IMR-90 (cell line): ENCODE data around the gene ABCA3. TPM values are rescaled to one million over a fixed set of nuclear protein-coding genes. Genes with fewer than 3 reads are reported as not detected.

Experiments used
- ATAC-seq: fragments of 200-7000 bp; cut with Tn5 transposase; 2 replicates; pipeline ENCODE4 v1.9.1; 2020; ENCODE audit warnings: low read depth, mild to moderate bottlenecking, moderate library complexity
- BruUV-seq: library from RNA; stranded (reverse); fragments of 400-500 nt; replicated peaks from 2 replicates; lab custom pipeline; 2021; lab: Mats Ljungman, UMichigan
- CTCF ChIA-PET: fragments of 300-600 bp; formaldehyde crosslinking; extraction: SDS; loops from one replicate; lab custom pipeline; 2021; ENCODE audit warnings: antibody characterized with exemption; lab: Yijun Ruan, JAX
- POLR2A ChIA-PET: fragments of 300-600 bp; sonication (Branson Sonifier 250); formaldehyde crosslinking; loops from one replicate; lab custom pipeline; 2022; ENCODE audit warnings: antibody characterized with exemption; ENCODE audit not compliant: unreplicated experiment; lab: Charles Lee
- DNase-seq: peaks from one replicate; pipeline ENCODE4 v3.0.0; 2013
- H2AFZ ChIP-seq: replicated peaks from 2 replicates; pipeline ENCODE3; 2013; ENCODE audit warnings: low read length, mild to moderate bottlenecking; ENCODE audit not compliant: poor library complexity
- H2AK5ac ChIP-seq: 2 replicates; pipeline ENCODE4 v1.6.1; 2013; ENCODE audit warnings: low read depth, low read length, inconsistent platforms
- H2AK9ac ChIP-seq: replicated peaks from 2 replicates; pipeline ENCODE3; 2013; ENCODE audit warnings: mild to moderate bottlenecking, low read depth, low read length, moderate library complexity; ENCODE audit not compliant: poor library complexity
- H2BK120ac ChIP-seq: 2 replicates; pipeline ENCODE4 v1.6.1; 2013; ENCODE audit warnings: low read depth, low read length, inconsistent platforms
- H2BK15ac ChIP-seq: 3 replicates; pipeline ENCODE4 v1.6.1; 2013; ENCODE audit warnings: low read depth, low read length, inconsistent platforms
- H2BK20ac ChIP-seq: 2 replicates; pipeline ENCODE4 v1.6.1; 2013; ENCODE audit warnings: low read depth, mild to moderate bottlenecking, inconsistent platforms, low read length, moderate library complexity
- H2BK5ac ChIP-seq: 2 replicates; pipeline ENCODE4 v1.6.1; 2013; ENCODE audit warnings: mild to moderate bottlenecking, low read depth, low read length, inconsistent platforms; ENCODE audit not compliant: poor library complexity, severe bottlenecking
- H3K14ac ChIP-seq: replicated peaks from 2 replicates; pipeline ENCODE4 v1.6.1; 2013; ENCODE audit warnings: low read depth, low read length, inconsistent platforms
- H3K18ac ChIP-seq: 2 replicates; pipeline ENCODE4 v1.6.1; 2013; ENCODE audit warnings: low read depth, low read length, control low read depth
- H3K23ac ChIP-seq: 2 replicates; pipeline ENCODE4 v1.6.1; 2013; ENCODE audit warnings: low read depth, low read length, inconsistent platforms
- H3K27ac ChIP-seq: 2 replicates; pipeline ENCODE4 v1.5.1; 2013; ENCODE audit warnings: mild to moderate bottlenecking, control low read depth, low read length; ENCODE audit not compliant: insufficient read depth
- H3K27me3 ChIP-seq: 2 replicates; pipeline ENCODE4 v1.6.1; 2013; ENCODE audit warnings: low read length; ENCODE audit not compliant: control insufficient read depth, insufficient read depth
- H3K36me3 ChIP-seq: 2 replicates; pipeline ENCODE4 v1.6.1; 2013; ENCODE audit warnings: low read length, mixed read lengths; ENCODE audit not compliant: control insufficient read depth, insufficient read depth
- H3K4ac ChIP-seq: 2 replicates; pipeline ENCODE4 v1.6.1; 2013; ENCODE audit warnings: low read depth, low read length, inconsistent platforms
- H3K4me1 ChIP-seq: 2 replicates; pipeline ENCODE4 v1.6.1; 2013; ENCODE audit warnings: low read length, mixed read lengths; ENCODE audit not compliant: control insufficient read depth, insufficient read depth
- H3K4me2 ChIP-seq: 2 replicates; pipeline ENCODE4 v1.6.1; 2013; ENCODE audit warnings: low read depth, mild to moderate bottlenecking, control low read depth, low read length, moderate library complexity
- H3K4me3 ChIP-seq: 2 replicates; pipeline ENCODE4 v1.5.1; 2013; ENCODE audit warnings: low read depth, mild to moderate bottlenecking, control low read depth, low read length, moderate library complexity; ENCODE audit not compliant: insufficient read depth
- H3K56ac ChIP-seq: 2 replicates; pipeline ENCODE4 v1.6.1; 2013; ENCODE audit warnings: low read length, inconsistent platforms; ENCODE audit not compliant: insufficient read depth; ENCODE audit errors: extremely low read depth
- H3K79me1 ChIP-seq, 2 experiments: 2 replicates each; pipeline ENCODE4 v1.6.1; 2013; ENCODE audit warnings: low read length in 2 of 2, inconsistent platforms in 1 of 2, low read depth in 1 of 2
- H3K9ac ChIP-seq: 2 replicates; pipeline ENCODE4 v1.6.1; 2013; ENCODE audit warnings: low read depth, low read length, control low read depth
- H3K9me1 ChIP-seq: 2 replicates; pipeline ENCODE4 v1.6.1; 2013; ENCODE audit warnings: low read length, inconsistent platforms; ENCODE audit not compliant: insufficient read depth
- H3K9me3 ChIP-seq: 2 replicates; pipeline ENCODE4 v1.6.1; 2013; ENCODE audit warnings: low read length; ENCODE audit not compliant: control insufficient read depth, insufficient read depth
- H4K20me1 ChIP-seq: 2 replicates; pipeline ENCODE4 v1.6.1; 2013; ENCODE audit warnings: low read length, inconsistent platforms; ENCODE audit not compliant: insufficient read depth
- H4K5ac ChIP-seq: 2 replicates; pipeline ENCODE4 v1.6.1; 2013; ENCODE audit warnings: mild to moderate bottlenecking, low read depth, low read length, control low read depth
- H4K8ac ChIP-seq, 2 experiments: 2 replicates each; pipeline ENCODE4 v1.6.1; 2013; ENCODE audit warnings: low read depth in 2 of 2, low read length in 2 of 2, control low read depth in 1 of 2, inconsistent platforms in 1 of 2
- H4K91ac ChIP-seq: 2 replicates; pipeline ENCODE4 v1.6.1; 2013; ENCODE audit warnings: low read depth, low read length, inconsistent platforms; ENCODE audit not compliant: insufficient read depth
- BHLHE40 ChIP-seq: fragments of 150-350 bp; IDR thresholded peaks from 2 replicates; pipeline ENCODE4 v1.6.1; 2016; ENCODE audit warnings: mild to moderate bottlenecking, low read depth, low read length
- CEBPB ChIP-seq: IDR thresholded peaks from 2 replicates; pipeline ENCODE4 v1.6.1; 2012; ENCODE audit warnings: low read depth, low read length, improper control_type of control experiment
- CHD1 ChIP-seq: IDR thresholded peaks from 2 replicates; pipeline ENCODE4 v1.6.1; 2012; ENCODE audit warnings: low read depth, low read length, improper control_type of control experiment
- CTCF ChIP-seq: conservative IDR thresholded peaks from 2 replicates; pipeline ENCODE4 v1.5.1; 2012; ENCODE audit warnings: mild to moderate bottlenecking, low read depth, low read length, improper control_type of control experiment
- ELK1 ChIP-seq: fragments of 150-350 bp; IDR thresholded peaks from 2 replicates; pipeline ENCODE4 v1.6.1; 2016; ENCODE audit warnings: low read depth, mild to moderate bottlenecking, low read length, moderate library complexity, borderline replicate concordance
- FOS ChIP-seq: fragments of 150-350 bp; IDR thresholded peaks from 2 replicates; pipeline ENCODE4 v1.6.1; 2016; ENCODE audit warnings: low read depth, low read length
- MAZ ChIP-seq: IDR thresholded peaks from 2 replicates; pipeline ENCODE4 v1.6.1; 2012; ENCODE audit warnings: low read depth, mild to moderate bottlenecking, low read length, improper control_type of control experiment, moderate library complexity, borderline replicate concordance
- MXI1 ChIP-seq: IDR thresholded peaks from 2 replicates; pipeline ENCODE4 v1.6.1; 2012; ENCODE audit warnings: low read depth, mild to moderate bottlenecking, low read length, moderate library complexity, borderline replicate concordance
- NFE2L2 ChIP-seq: fragments of 150-350 bp; IDR thresholded peaks from 2 replicates; pipeline ENCODE4 v1.6.1; 2016; ENCODE audit warnings: low read depth, mild to moderate bottlenecking, low read length
- POLR2A ChIP-seq: IDR thresholded peaks from 2 replicates; pipeline ENCODE4 v1.6.1; 2012; ENCODE audit warnings: mild to moderate bottlenecking, low read depth, low read length
- RCOR1 ChIP-seq: IDR thresholded peaks from 2 replicates; pipeline ENCODE4 v1.6.1; 2012; ENCODE audit warnings: mild to moderate bottlenecking, low read length, improper control_type of control experiment; ENCODE audit not compliant: insufficient replicate concordance
- WGBS, 2 experiments: methylation state at CpG; one replicate each; pipeline versions ENCODE4 v1.1.5 to v1.1.7; 2013; ENCODE audit warnings: missing lambda C conversion rate in 2 of 2; ENCODE audit not compliant: insufficient read length in 1 of 2; ENCODE audit errors: extremely low coverage in 2 of 2; 5-methylcytosine and 5-hydroxymethylcytosine counted together
- dilution Hi-C: fragments of 300-500 bp; cut with HindIII; formaldehyde crosslinking; loops from one replicate; pipeline ENCODE4 v1.14.3; 2018; ENCODE audit warnings: low sequenced_read_pairs; ENCODE audit not compliant: unreplicated experiment
- in situ Hi-C: fragments of 300-500 bp; cut with MboI; formaldehyde crosslinking; loops from 3 replicates; pipeline ENCODE4 v1.14.3; 2019; ENCODE audit warnings: low sequenced_read_pairs, inconsistent platforms, mixed read lengths
- intact Hi-C: fragments of 100-400 bp; cut with micrococcal nuclease; formaldehyde crosslinking; loops from 2 replicates; pipeline ENCODE4 v1.10.0; 2022
- polyA plus RNA-seq, 3 experiments: library from polyadenylated mRNA; depleted of rRNA; stranded (reverse); fragments of >200 nt; gene quantifications; 2 replicates each; pipeline ENCODE4 v1.2.3, GENCODE V29; 2012; ENCODE audit warnings: low replicate concordance in 1 of 3
- total RNA-seq: library from RNA; depleted of rRNA; stranded (reverse); fragments of >200 nt; gene quantifications from 2 replicates; pipeline ENCODE4 v1.2.3, GENCODE V29; 2012

The ABCA3 gene
- total and polyA plus RNA-seq, 2 of the 4 experiments (the other 2 are of a cell fraction): 0.18 to 0.22 TPM

GRCh38 chr16:2297506-2297860 lies 43.0 kb downstream of the ABCA3 start:
- H2BK15ac ChIP-seq: no peak overlapping the region
- no peak overlapping the region for H2BK20ac ChIP-seq
- no peak overlapping the region for H4K5ac ChIP-seq
- H3K18ac ChIP-seq: no peak overlapping the region
- H4K8ac ChIP-seq: no peak overlapping the region
- peaks cover 16% of the 10 kb centered on the region for H3K27me3 ChIP-seq
- H2AK9ac ChIP-seq: no peak overlapping the region
- DNase-seq: no peak
- H3K4me1 ChIP-seq: no peaks in the 10 kb centered on the region
- no peak overlapping the region for H4K91ac ChIP-seq
- intact Hi-C loops: no loop called here
- no peak for TF ChIP-seq NFE2L2
- TF ChIP-seq CTCF: no peak
- TF ChIP-seq CHD1: no peak
- TF ChIP-seq ELK1: no peak
- TF ChIP-seq MAZ: no peak
- TF ChIP-seq MXI1: no peak
- no peak for TF ChIP-seq RCOR1
- no peak for TF ChIP-seq CEBPB
- no peak for TF ChIP-seq BHLHE40
- TF ChIP-seq POLR2A: no peak
- TF ChIP-seq FOS: no peak
- in situ Hi-C loops: no loop called here
- H3K23ac ChIP-seq: no peak overlapping the region
- ChIA-PET CTCF (no interaction called here), POLR2A (no interaction called here)
- H3K9ac ChIP-seq: no peak overlapping the region
- H3K4me3 ChIP-seq: no peak overlapping the region
- no peaks in the 10 kb centered on the region for H4K20me1 ChIP-seq
- H3K36me3 ChIP-seq: no peaks in the 10 kb centered on the region
- H2AFZ ChIP-seq: no peak overlapping the region
- no peak overlapping the region for H2BK120ac ChIP-seq
- H3K9me1 ChIP-seq: no peaks in the 10 kb centered on the region
- no peaks in the 10 kb centered on the region for H3K79me1 ChIP-seq
- no peak overlapping the region for H3K14ac ChIP-seq
- no peaks in the 10 kb centered on the region for H3K9me3 ChIP-seq
- no peak overlapping the region for H2AK5ac ChIP-seq
- H3K4me2 ChIP-seq: no peak overlapping the region
- no peak overlapping the region for H2BK5ac ChIP-seq
- H3K56ac ChIP-seq: no peak overlapping the region
- ATAC-seq: no peak
- WGBS, 2 experiments: 91% methylated on average over 16 of the region's 22 CpGs; no CpG with 5 or more reads in 1 of the 2 experiments
- dilution Hi-C loops: no loop called here
- no peak overlapping the region for H3K27ac ChIP-seq
- no peak overlapping the region for H3K4ac ChIP-seq
- no TSS peak for BruUV-seq
